Neural cell (in vitro differentiated cells): ENCODE data around the gene AHNAK.
A peak's percentile ranks its signal among the peaks of the same experiment; 100 is the strongest.

Source experiments
- CTCF ChIP-seq: fragments of 450-650 bp; IDR thresholded peaks from 2 replicates; pipeline ENCODE4 v1.5.1; 2014; ENCODE audit warnings: antibody characterized with exemption, mild to moderate bottlenecking, moderate library complexity; ENCODE audit not compliant: poor library complexity, severe bottlenecking
- EP300 ChIP-seq: fragments of 450-650 bp; conservative IDR thresholded peaks from 2 replicates; pipeline ENCODE4 v1.6.1; 2014; ENCODE audit warnings: antibody characterized with exemption, mild to moderate bottlenecking, moderate library complexity; ENCODE audit not compliant: poor library complexity, severe bottlenecking
- EZH2 ChIP-seq: fragments of 200-600, 300-800 bp; shearing (Covaris generic), sonication (generic); IDR thresholded peaks from 2 replicates; pipeline ENCODE4 v1.6.1; 2014; ENCODE audit warnings: antibody characterized with exemption, low read length, borderline replicate concordance, mild to moderate bottlenecking; ENCODE audit not compliant: insufficient read depth, poor library complexity, severe bottlenecking
- RAD21 ChIP-seq: fragments of 450-650 bp; conservative IDR thresholded peaks from 2 replicates; pipeline ENCODE4 v1.6.1; 2014; ENCODE audit warnings: antibody characterized with exemption, mild to moderate bottlenecking, moderate library complexity
- TAF1 ChIP-seq: IDR thresholded peaks from 2 replicates; pipeline ENCODE4 v1.6.1; 2012; ENCODE audit warnings: low read depth

- TF ChIP-seq CTCF, result peak; percentile 15
- peak; percentile 37 for TF ChIP-seq EP300
- peak; percentile 98 for TF ChIP-seq TAF1
- no peak for TF ChIP-seq EZH2
- peak; percentile 27 for TF ChIP-seq RAD21
These were observed 27.2 kb upstream of the AHNAK start, which contains the start of gene EEF1G for GRCh38 chr11:62573592-62574362.
